Spinal cord (tissue), 10 donors: ENCODE data around the gene SLF1. TPM values are rescaled to one million over a fixed set of nuclear protein-coding genes. Genes with fewer than 3 reads are reported as not detected.
A peak's percentile ranks its signal among the peaks of the same experiment; 100 is the strongest.

Experiments used
- DNase-seq, 6 donors: peaks; one replicate each; pipeline versions ENCODE4 v3.0.0 to v3.0.0-alpha.2; 2013 to 2015; ENCODE audit warnings: low spot score in 6 of 6, low read depth in 4 of 6
- H3K27ac ChIP-seq: one replicate; pipeline ENCODE4 v1.5.1; 2013; ENCODE audit warnings: low read depth, low read length, control low read depth
- H3K27me3 ChIP-seq: one replicate; pipeline ENCODE4 v1.6.1; 2013; ENCODE audit warnings: low read length; ENCODE audit not compliant: control insufficient read depth, insufficient read depth
- H3K36me3 ChIP-seq: one replicate; pipeline ENCODE4 v1.6.1; 2013; ENCODE audit warnings: low read length; ENCODE audit not compliant: control insufficient read depth, insufficient read depth
- H3K4me1 ChIP-seq: one replicate; pipeline ENCODE4 v1.6.1; 2013; ENCODE audit warnings: low read length; ENCODE audit not compliant: control insufficient read depth, insufficient read depth
- H3K4me3 ChIP-seq: one replicate; pipeline ENCODE4 v1.5.1; 2013; ENCODE audit warnings: low read depth, low read length, control low read depth
- H3K9me3 ChIP-seq: one replicate; pipeline ENCODE4 v1.6.1; 2013; ENCODE audit warnings: low read length; ENCODE audit not compliant: control insufficient read depth, insufficient read depth
- WGBS: methylation state at CpG from one replicate; pipeline ENCODE4 v1.1.5; 2013; ENCODE audit warnings: missing lambda C conversion rate; ENCODE audit not compliant: insufficient coverage; 5-methylcytosine and 5-hydroxymethylcytosine counted together
- polyA plus RNA-seq, 2 donors: library from polyadenylated mRNA; unstranded; fragments of 120-200 nt; gene quantifications; one replicate each; pipeline ENCODE4 v1.2.1, GENCODE V29; 2013; ENCODE audit not compliant: insufficient read length in 2 of 2
- total RNA-seq, 2 donors: library from RNA; depleted of rRNA in 1 of 2; stranded (reverse); fragments of 120-200 nt in 1 of 2; fragments of >200 nt in 1 of 2; gene quantifications; one replicate each; pipeline versions ENCODE4 v1.2.3 to v1.2.4, GENCODE V29; 2013 to 2014
- donor health status: healthy.

Gene SLF1
- total and polyA plus RNA-seq, 4 donors, result 13.9 to 21.1 (median 15.2) TPM

DNA sequence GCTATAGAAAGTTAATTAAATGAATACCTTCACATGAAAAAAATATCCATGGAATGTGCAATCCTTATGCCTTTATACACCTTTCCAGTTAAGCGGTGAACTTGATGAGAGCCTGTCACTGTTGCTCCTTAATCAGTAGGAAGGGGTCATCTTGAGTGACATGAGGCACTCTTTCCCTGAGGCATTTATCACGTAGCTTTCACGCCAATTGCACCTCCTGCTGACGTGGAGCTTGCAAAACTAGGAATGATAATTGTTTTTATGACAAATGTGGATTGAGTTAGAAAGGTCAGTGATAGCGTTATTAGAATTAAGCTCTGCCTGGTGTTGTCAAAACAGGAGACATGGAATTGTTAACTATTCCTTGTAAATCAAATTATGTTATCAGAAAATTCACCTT is 79.7 kb downstream of the SLF1 start:
- Histone ChIP-seq H3K27me3 (no peaks in the 10 kb centered on the region), H3K36me3 (no peaks in the 10 kb centered on the region), H3K4me3 (no peak overlapping the region), H3K4me1 (no peaks in the 10 kb centered on the region), H3K9me3 (no peaks in the 10 kb centered on the region), H3K27ac (no peak overlapping the region)
- no peak for DNase-seq
- WGBS, result 82% methylated on average over 2 of the region's 5 CpGs

DNA sequence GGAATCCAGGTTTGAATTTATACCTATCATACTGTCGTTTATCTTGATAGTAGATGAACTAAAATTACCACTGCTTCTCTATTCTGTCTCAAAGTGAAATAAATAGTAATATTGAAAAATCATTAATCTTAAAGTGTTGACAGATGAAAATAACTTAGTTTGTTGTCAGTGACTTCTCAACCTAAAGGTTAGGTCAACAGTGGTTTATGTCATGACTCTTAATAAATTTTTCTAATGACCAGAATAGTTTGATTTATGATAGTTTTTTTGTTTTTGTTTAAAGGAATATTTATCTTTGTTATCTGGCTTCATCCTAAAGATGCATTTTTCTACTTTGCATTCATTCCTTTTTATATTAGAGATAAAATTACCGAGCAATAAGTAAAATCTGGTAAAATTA is 81.1 kb downstream of the SLF1 start:
- Histone ChIP-seq H3K9me3 (no peaks in the 10 kb centered on the region), H3K4me3 (no peak overlapping the region), H3K4me1 (no peaks in the 10 kb centered on the region), H3K27me3 (no peaks in the 10 kb centered on the region), H3K27ac (no peak overlapping the region), H3K36me3 (no peaks in the 10 kb centered on the region)
- WGBS, result no CpG with 5 or more reads among the region's 2 CpGs
- DNase-seq, result no peak

DNA sequence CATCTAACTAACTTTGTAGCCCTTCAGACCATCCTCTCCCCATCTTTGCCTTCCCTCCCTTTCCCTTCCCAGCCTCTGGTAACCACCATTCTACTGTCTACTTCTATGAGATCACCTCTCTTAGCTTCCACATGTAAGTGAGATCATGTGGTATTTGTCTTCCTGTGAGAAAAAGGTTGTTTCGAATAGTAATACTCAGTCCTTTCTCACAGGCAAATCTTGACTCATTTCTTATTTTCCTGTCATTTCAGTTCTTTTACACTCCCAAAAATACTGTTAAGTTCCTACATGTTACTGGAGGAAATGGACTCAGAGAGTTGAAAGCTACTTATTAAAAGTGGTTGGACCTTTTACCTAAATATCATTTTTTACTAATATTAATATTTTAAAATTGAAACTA is 82.1 kb downstream of the SLF1 start:
- DNase-seq, result no peak
- H3K4me1 ChIP-seq, result no peaks in the 10 kb centered on the region
- WGBS, result no CpG with 5 or more reads among the region's 1 CpG
- H3K4me3 ChIP-seq, result no peak overlapping the region
- H3K36me3 ChIP-seq, result no peaks in the 10 kb centered on the region
- H3K27me3 ChIP-seq, result no peaks in the 10 kb centered on the region
- no peak overlapping the region for H3K27ac ChIP-seq
- H3K9me3 ChIP-seq, result no peaks in the 10 kb centered on the region

DNA sequence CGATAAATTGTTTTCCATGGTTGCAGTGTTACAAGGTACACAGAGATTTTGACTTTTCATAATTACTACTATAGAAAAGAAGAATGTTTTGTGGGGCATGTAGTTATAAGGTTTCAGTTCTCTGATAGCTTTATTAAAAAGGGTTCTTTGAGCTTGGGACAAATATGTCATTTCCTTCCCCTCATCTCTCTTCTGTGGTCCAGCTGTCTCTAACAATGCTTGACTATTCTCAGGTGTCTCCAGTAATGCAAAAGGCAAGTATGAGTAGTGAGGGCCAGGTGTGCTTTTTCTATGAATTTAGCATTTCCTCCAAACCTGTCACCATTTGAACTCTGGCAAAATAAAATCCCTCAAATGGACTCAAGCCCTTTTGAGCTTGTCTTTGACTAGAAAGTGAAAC is 84.3 kb downstream of the SLF1 start:
- Histone ChIP-seq H3K36me3 (no peaks in the 10 kb centered on the region), H3K4me3 (no peak overlapping the region), H3K4me1 (no peaks in the 10 kb centered on the region), H3K27me3 (no peaks in the 10 kb centered on the region), H3K27ac (no peak overlapping the region), H3K9me3 (no peaks in the 10 kb centered on the region)
- no CpG with 5 or more reads among the region's 1 CpG for WGBS
- DNase-seq, result no peak

DNA sequence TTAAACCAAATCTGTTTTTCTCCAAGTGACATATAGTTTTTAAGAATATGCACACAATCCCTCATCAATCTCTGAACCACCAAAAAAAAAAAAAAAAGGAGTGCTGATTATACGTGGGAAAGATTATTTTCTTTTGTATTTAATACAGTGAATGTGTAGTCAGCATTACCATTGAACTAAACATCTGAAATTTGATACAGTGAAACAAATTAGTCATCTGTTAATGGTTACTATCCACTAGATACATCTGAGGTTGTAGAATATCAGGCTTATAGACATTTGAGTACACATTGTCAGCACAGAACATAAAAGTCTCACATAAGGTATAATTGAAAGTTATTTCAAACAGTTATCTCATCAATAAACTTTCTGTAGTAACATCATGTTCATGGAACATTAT is 87.0 kb downstream of the SLF1 start:
- no peaks in the 10 kb centered on the region for H3K27me3 ChIP-seq
- no CpG with 5 or more reads among the region's 1 CpG for WGBS
- H3K36me3 ChIP-seq, result no peaks in the 10 kb centered on the region

DNA sequence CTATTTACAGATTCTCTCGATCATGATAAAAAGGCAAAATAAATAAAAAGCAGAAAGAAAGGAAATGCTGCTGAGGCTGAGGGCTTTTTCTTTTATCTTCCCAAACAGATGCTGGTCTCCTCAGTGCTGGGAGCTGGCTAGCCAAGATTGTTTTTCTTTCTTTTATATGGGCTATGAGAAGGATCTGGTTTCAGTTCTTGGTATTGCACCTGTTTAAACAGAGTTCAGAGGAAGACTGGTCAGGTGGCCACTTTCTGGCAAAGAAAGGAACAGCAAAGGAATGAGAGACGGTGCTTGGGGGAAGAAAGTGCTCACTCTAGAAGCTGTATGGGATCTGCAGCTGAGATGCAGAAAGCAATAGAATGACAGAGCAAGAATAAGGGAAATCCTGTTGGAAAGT is 88.9 kb downstream of the SLF1 start:
- Histone ChIP-seq H3K36me3 (no peaks in the 10 kb centered on the region), H3K9me3 (no peaks in the 10 kb centered on the region), H3K27me3 (no peaks in the 10 kb centered on the region), H3K4me1 (no peaks in the 10 kb centered on the region), H3K4me3 (no peak overlapping the region), H3K27ac (no peak overlapping the region)
- peak in 1 of 6 donors; percentile 65 for DNase-seq
- WGBS, result 0% methylated on average over 1 of the region's 2 CpGs

More for the DNA sequence above, 87.0 kb downstream of the SLF1 start:
- Histone ChIP-seq H3K9me3 (no peaks in the 10 kb centered on the region), H3K27ac (no peak overlapping the region), H3K4me3 (no peak overlapping the region), H3K4me1 (no peaks in the 10 kb centered on the region)
- DNase-seq, result no peak

DNA sequence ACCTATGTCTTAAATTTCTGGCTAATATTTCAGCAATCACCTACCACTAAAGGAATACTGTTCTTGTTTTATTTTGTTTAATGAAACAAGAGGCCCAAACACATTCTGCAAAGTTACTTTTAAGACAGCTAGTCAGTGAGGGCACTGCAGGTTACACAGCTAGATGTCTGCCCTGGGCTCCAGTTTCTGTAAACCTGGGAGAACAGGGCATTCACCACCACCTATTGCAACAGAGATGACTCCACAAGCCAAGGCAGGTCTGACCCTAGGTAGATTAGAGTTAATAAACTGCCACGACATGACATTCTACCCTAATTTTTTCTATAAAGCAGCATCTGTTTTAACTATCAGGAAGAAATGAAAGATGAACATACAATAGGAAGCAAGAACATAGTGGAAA is 90.8 kb downstream of the SLF1 start:
- H3K27me3 ChIP-seq, result no peaks in the 10 kb centered on the region
- H3K36me3 ChIP-seq, result no peaks in the 10 kb centered on the region
- no peaks in the 10 kb centered on the region for H3K9me3 ChIP-seq
- H3K4me1 ChIP-seq, result no peaks in the 10 kb centered on the region
- no peak overlapping the region for H3K27ac ChIP-seq
- H3K4me3 ChIP-seq, result no peak overlapping the region
- WGBS, result no CpG with 5 or more reads among the region's 1 CpG
- DNase-seq, result no peak

DNA sequence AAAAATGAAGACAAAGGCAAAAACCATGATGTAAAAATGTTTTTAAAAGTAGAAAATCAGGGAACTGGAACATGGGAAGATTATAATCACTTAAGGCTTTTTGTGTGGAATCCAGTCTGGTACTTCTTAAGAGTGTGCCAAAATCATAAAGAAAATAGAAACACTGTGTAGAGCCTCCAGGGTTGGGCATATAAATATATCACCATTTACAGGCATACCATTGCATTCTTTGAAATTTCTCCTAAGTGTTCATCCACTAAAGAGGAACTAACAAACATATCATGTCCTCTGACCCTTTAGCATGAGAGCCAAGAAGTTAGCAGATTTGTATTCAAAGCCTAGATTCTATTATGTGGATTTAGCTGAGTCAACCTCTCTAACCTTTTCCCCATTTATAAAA is 93.3 kb downstream of the SLF1 start:
- no peaks in the 10 kb centered on the region for H3K4me1 ChIP-seq
- H3K27me3 ChIP-seq, result no peaks in the 10 kb centered on the region
- no peak overlapping the region for H3K4me3 ChIP-seq
- no peaks in the 10 kb centered on the region for H3K9me3 ChIP-seq
- H3K36me3 ChIP-seq, result no peaks in the 10 kb centered on the region
- DNase-seq, result no peak
- H3K27ac ChIP-seq, result no peak overlapping the region

DNA sequence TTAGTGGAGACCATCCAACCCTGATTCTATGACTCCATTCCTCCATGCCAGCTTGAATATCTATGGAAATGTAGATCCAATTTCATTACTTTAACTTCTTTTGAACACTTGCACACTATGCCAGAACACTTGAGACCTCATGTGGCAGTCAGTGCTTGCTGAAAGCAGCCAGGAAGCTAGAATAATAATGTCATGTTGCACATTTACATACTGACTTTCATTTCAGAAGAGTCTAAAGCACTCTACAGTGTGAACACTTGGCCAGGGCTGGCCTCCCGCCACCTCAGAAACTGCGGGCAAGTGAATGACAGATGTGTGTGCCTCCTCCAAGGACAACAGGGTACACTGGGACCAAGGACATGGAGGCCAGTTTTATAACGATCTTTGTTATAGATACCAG is 97.3 kb downstream of the SLF1 start:
- no peaks in the 10 kb centered on the region for H3K4me1 ChIP-seq
- 33% methylated on average over 1 of the region's 3 CpGs for WGBS
- peak in 1 of 6 donors; percentile 76 for DNase-seq
- no peaks in the 10 kb centered on the region for H3K9me3 ChIP-seq
- H3K27ac ChIP-seq, result no peak overlapping the region
- H3K27me3 ChIP-seq, result no peaks in the 10 kb centered on the region
- no peak overlapping the region for H3K4me3 ChIP-seq
- H3K36me3 ChIP-seq, result no peaks in the 10 kb centered on the region

DNA sequence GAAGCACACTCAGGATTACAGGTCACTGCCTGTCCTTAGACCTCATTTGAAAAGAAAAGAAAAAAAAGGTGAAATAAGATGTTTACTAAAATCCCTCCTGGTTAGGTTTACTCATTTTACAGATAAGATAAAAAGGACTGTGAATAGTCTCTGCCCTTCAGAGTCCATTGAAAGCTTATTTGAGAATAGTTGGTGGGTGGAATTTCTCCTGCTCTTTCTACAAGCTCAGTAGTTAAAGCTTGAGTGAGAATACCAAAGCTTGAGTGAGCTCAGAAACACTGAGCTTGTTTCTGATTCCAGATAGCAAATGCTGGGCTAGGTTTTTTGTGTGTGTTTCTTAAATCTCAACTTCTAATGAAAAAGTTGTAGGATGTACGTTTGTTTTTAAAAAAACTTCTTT is 106.7 kb downstream of the SLF1 start:
- H3K27ac ChIP-seq, result no peak overlapping the region
- no peaks in the 10 kb centered on the region for H3K4me1 ChIP-seq
- WGBS, result no CpG with 5 or more reads among the region's 1 CpG
- no peaks in the 10 kb centered on the region for H3K36me3 ChIP-seq
- DNase-seq, result no peak
- H3K9me3 ChIP-seq, result no peaks in the 10 kb centered on the region
- H3K4me3 ChIP-seq, result no peak overlapping the region
- H3K27me3 ChIP-seq, result no peaks in the 10 kb centered on the region
